ENCODE results near the gene MOAP1.
"Not testable (repeated sequence)": the region's sequence is repeated elsewhere in the genome, so short reads cannot be mapped to it uniquely, and the experiment has no call there.

The MOAP1 gene

GRCh38 chr14:93184391-93185348 is at the start of gene MOAP1, which contains the start of gene LYSET:
Gene MOAP1, minus strand, starts transcription at chr14:93184897. Its CDS starts 655 bp downstream, at chr14:93184242.
Gene LYSET, plus strand, starts transcription at chr14:93185317. Its CDS starts 89 bp downstream, at chr14:93185406.
- in situ Hi-C loops (cut with HindIII; ENCODE audit: low sequenced_read_pairs), result no loop called here

GRCh38 chr14:93233078-93233477 is 48.4 kb upstream of the MOAP1 start:
- in situ Hi-C loops (cut with HindIII; ENCODE audit: low sequenced_read_pairs), result not testable (repeated sequence)

GRCh38 chr14:93232159-93232558 is 47.5 kb upstream of the MOAP1 start:
- in situ Hi-C loops (cut with HindIII; ENCODE audit: low sequenced_read_pairs), result no loop called here

- in situ Hi-C loops (cut with HindIII; ENCODE audit: low sequenced_read_pairs), result no loop called here
Measured at GRCh38 chr14:93231129-93231979, 46.7 kb upstream of the MOAP1 start.

- in situ Hi-C loops (cut with HindIII; ENCODE audit: low sequenced_read_pairs), result no loop called here
Measured at GRCh38 chr14:93230539-93230938, 45.8 kb upstream of the MOAP1 start.

GRCh38 chr14:93228550-93228949 is 43.9 kb upstream of the MOAP1 start:
- in situ Hi-C loops (cut with HindIII; ENCODE audit: low sequenced_read_pairs), result no loop called here

- in situ Hi-C loops (cut with HindIII; ENCODE audit: low sequenced_read_pairs), result no loop called here
Measured at GRCh38 chr14:93223565-93223964, 38.9 kb upstream of the MOAP1 start.

GRCh38 chr14:93220509-93220908 is 35.8 kb upstream of the MOAP1 start:
- in situ Hi-C loops (cut with HindIII; ENCODE audit: low sequenced_read_pairs), result no loop called here

- in situ Hi-C loops (cut with HindIII; ENCODE audit: low sequenced_read_pairs), result no loop called here
Measured at GRCh38 chr14:93219103-93219726, 34.5 kb upstream of the MOAP1 start.

- in situ Hi-C loops (cut with HindIII; ENCODE audit: low sequenced_read_pairs), result no loop called here
Measured at GRCh38 chr14:93214598-93214997, 29.9 kb upstream of the MOAP1 start.

- in situ Hi-C loops (cut with HindIII; ENCODE audit: low sequenced_read_pairs), result no loop called here
Measured at GRCh38 chr14:93212432-93212831, 27.7 kb upstream of the MOAP1 start.

GRCh38 chr14:93207468-93208308 is 23.0 kb upstream of the MOAP1 start:
- in situ Hi-C loops (cut with HindIII; ENCODE audit: low sequenced_read_pairs), result no loop called here

GRCh38 chr14:93206793-93207467 is 22.2 kb upstream of the MOAP1 start, which contains the start of the genes GON7 and UBR7:
Gene GON7, minus strand, starts transcription at chr14:93207065. Its CDS starts 28 bp downstream, at chr14:93207037.
Gene UBR7, plus strand, starts transcription at chr14:93207256. Its CDS starts 36 bp downstream, at chr14:93207292.
- in situ Hi-C loops (cut with HindIII; ENCODE audit: low sequenced_read_pairs), result no loop called here

GRCh38 chr14:93201155-93201704 is 16.5 kb upstream of the MOAP1 start:
- in situ Hi-C loops (cut with HindIII; ENCODE audit: low sequenced_read_pairs), result no loop called here

- in situ Hi-C loops (cut with HindIII; ENCODE audit: low sequenced_read_pairs), result no loop called here
Measured at GRCh38 chr14:93200553-93200952, 15.9 kb upstream of the MOAP1 start.

- in situ Hi-C loops (cut with HindIII; ENCODE audit: low sequenced_read_pairs), result no loop called here
Measured at GRCh38 chr14:93199031-93199430, 14.3 kb upstream of the MOAP1 start.

- in situ Hi-C loops (cut with HindIII; ENCODE audit: low sequenced_read_pairs), result no loop called here
Measured at GRCh38 chr14:93195316-93195999, 10.8 kb upstream of the MOAP1 start.

GRCh38 chr14:93186956-93187355 is 2.3 kb upstream of the MOAP1 start:
- in situ Hi-C loops (cut with HindIII; ENCODE audit: low sequenced_read_pairs), result no loop called here
